ENCODE results near the gene IGSF6.
"Not testable (repeated sequence)": the region's sequence is repeated elsewhere in the genome, so short reads cannot be mapped to it uniquely, and the experiment has no call there.

Gene IGSF6

DNA sequence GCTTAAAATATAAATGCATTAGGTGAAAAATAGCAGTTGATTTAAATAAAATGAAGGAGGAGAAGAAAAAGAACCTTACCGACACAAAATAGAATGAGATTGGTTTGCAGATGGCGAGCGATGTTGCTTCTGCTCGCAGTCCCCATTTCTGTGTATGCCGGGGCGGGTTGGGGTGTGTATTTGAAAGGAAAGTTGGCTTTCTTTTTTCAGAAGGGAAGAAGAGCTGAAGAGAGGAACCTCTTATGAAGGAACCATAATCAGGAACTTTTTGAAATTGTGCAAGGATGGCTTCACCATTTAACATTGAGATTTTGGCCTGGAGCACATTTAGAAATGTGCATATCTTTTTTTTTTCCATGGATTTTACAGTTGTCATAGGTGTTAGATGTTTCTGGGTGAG lies at the start of gene IGSF6:
Gene IGSF6, minus strand, starts transcription at position 156 of the 400 bp plus-strand sequence. Its CDS starts 10 bp downstream, at position 146.
- DNase-seq (ENCODE audit: low read depth) = no peak

- no peak for DNase-seq (ENCODE audit: low read depth)
Observed at GRCh38 chr16:21701271-21701670, 48.9 kb upstream of the IGSF6 start.

- no peak for DNase-seq (ENCODE audit: low read depth)
Observed at GRCh38 chr16:21698169-21699032, 46.0 kb upstream of the IGSF6 start.

GRCh38 chr16:21697032-21697431 lies 44.6 kb upstream of the IGSF6 start:
- no peak for DNase-seq (ENCODE audit: low read depth)

DNA sequence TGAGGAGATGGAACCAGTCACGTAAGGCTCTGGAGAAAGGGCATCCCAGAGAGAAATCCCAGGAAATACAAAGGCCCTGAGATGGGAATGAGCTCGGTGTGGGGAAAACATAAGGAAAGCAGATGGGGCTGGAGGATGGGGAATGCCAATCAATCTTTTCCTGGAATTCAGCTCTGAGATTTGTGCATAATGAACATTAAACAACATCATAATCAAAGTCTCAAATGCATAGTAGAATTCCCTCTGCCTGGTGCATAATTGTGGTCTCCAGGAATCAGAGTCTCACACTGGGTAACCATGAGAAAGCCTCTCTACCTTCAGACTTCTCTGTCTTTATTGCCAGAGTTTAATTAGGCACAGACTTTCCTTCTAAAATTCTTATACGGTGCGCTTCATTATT lies 42.2 kb upstream of the IGSF6 start:
- DNase-seq (ENCODE audit: low read depth) = no peak

GRCh38 chr16:21690967-21691366 lies 38.6 kb upstream of the IGSF6 start:
- DNase-seq (ENCODE audit: low read depth) = not testable (repeated sequence)

GRCh38 chr16:21689107-21689506 lies 36.7 kb upstream of the IGSF6 start:
- no peak for DNase-seq (ENCODE audit: low read depth)

- no peak for DNase-seq (ENCODE audit: low read depth)
Observed at GRCh38 chr16:21685034-21685455, 32.6 kb upstream of the IGSF6 start.

- DNase-seq (ENCODE audit: low read depth) = no peak
Observed at GRCh38 chr16:21684199-21684598, 31.8 kb upstream of the IGSF6 start.

- no peak for DNase-seq (ENCODE audit: low read depth)
Observed at GRCh38 chr16:21683184-21683583, 30.8 kb upstream of the IGSF6 start.

- DNase-seq (ENCODE audit: low read depth) = not testable (repeated sequence)
Observed at GRCh38 chr16:21680714-21681113, 28.3 kb upstream of the IGSF6 start.

DNA sequence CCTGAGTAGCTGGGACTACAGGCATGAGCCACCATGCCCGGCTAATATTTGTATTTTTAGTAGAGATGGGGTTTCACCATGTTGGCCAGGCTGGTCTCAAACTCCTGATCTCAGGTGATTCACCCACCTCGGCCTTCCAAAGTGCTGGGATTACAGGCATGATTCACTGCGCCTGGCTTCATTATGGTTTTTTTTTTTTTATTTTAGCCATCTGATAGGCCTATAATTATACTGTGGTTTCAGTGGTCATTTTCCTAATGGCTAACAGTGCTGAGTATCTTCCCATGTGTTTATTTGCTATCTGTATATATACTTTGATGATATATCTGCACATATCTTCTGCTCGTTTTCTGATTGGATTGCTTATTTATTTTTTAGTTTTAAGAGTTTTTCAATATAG lies 22.0 kb upstream of the IGSF6 start:
- not testable (repeated sequence) for DNase-seq (ENCODE audit: low read depth)

DNA sequence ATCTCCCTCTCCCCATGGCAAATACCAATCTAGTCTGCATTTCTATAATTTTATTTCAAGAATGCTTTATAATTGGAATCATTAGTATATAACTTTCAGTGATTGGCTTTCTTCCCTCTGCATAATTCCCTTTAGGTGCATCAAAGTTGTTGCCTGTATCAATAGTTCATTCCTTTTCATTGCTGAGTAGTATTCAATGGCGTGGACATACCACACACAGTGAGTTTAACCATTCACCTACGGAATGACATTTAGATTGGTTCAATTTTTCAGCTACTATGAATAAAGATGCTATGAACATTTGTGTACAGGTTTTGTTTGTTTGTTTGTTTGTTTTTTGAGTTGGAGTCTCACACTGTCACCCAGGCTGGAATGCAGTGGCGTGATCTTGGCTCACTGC lies 21.1 kb upstream of the IGSF6 start:
- DNase-seq (ENCODE audit: low read depth) = no peak

GRCh38 chr16:21667575-21667974 lies 15.2 kb upstream of the IGSF6 start:
- no peak for DNase-seq (ENCODE audit: low read depth)

DNA sequence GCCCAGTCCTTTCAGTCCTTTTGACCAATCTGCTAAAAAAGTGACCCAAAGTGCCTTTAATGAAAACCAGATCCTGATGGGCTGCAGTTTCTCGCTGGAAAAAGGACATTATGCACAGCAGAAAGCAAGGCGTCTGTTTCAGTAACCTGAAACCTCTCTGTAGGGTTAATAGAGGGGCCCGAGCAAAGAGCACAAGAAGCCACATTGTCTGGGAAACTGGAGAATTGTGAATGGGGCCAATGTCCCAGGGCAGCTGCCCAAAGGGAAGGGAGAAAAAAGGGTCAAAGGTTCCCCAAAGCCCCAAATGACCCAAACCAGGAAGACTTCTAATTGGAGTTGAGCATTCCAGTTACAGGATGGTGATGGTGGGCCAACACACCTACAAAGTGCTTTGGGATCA lies 14.4 kb upstream of the IGSF6 start:
- no peak for DNase-seq (ENCODE audit: low read depth)

DNA sequence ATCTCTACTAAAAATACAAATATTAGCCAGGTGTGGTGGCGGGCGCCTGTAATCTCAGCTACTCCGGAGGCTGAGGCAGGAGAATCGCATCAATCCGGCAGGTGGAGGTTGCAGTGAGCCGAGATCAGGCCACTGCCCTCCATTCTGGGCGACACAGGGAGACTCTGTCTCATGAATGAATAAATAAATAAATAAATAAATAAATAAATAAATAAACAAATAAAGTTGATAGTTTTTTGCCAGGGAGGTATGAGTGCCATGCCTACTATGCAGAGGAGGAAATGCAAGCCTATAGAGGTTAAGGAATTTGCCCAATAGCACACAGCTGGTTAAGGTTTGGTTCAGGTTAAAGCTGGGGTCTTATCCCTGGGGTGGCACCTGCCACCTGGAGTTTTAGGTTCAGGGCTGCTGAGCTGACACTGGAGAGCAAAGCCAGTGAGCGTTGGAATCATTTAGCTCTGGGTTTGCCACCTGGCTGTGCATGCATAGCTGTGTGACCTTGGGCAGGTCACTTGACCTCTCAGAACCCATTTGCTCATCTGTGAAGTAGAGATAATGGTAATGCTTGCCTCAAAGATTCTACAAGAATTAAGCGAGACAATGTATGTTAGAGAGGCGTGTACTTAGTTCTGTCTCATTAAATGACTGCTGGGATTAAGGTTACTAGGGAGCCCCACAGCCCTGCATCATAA lies 12.5 kb upstream of the IGSF6 start:
- no peak for DNase-seq (ENCODE audit: low read depth)

GRCh38 chr16:21663889-21664647 lies 11.7 kb upstream of the IGSF6 start, which contains the start of gene OTOA:
OTOA (plus strand) TSS chr16:21663968; CDS start chr16:21678515, 14,547 bp downstream.
- no peak for DNase-seq (ENCODE audit: low read depth)

- no peak for DNase-seq (ENCODE audit: low read depth)
Observed at GRCh38 chr16:21659124-21659523, 6.7 kb upstream of the IGSF6 start.

- no peak for DNase-seq (ENCODE audit: low read depth)
Observed at GRCh38 chr16:21656795-21657768, 4.7 kb upstream of the IGSF6 start.

- DNase-seq (ENCODE audit: low read depth) = no peak
Observed at GRCh38 chr16:21654881-21655280, 2.5 kb upstream of the IGSF6 start.

- no peak for DNase-seq (ENCODE audit: low read depth)
Observed at GRCh38 chr16:21654466-21654865, 2.1 kb upstream of the IGSF6 start.
